PC-3 (cell line): ENCODE measurements around the gene SLC35E4. TPM values are rescaled to one million over a fixed set of nuclear protein-coding genes. Genes with fewer than 3 reads are reported as not detected.

Experiments used
- ATAC-seq: fragments of 200-7000 bp; cut with Tn5 transposase; 2 replicates; pipeline ENCODE4 v1.9.1; 2020; ENCODE audit warnings: mild to moderate bottlenecking, moderate library complexity
- BruUV-seq: library from RNA; stranded (reverse); fragments of 400-500 nt; replicated peaks from 2 replicates; lab custom pipeline; 2021; lab: Mats Ljungman, UMichigan
- CTCF ChIA-PET: fragments of 300-600 bp; sonication (Branson Sonifier 250); formaldehyde crosslinking; loops from one replicate; lab custom pipeline; 2022; ENCODE audit warnings: antibody characterized with exemption; lab: Charles Lee
- POLR2A ChIA-PET: fragments of 300-600 bp; sonication (Branson Sonifier 250); formaldehyde crosslinking; loops from one replicate; lab custom pipeline; 2022; ENCODE audit warnings: antibody characterized with exemption; ENCODE audit not compliant: unreplicated experiment; lab: Charles Lee
- DNase-seq: peaks from one replicate; pipeline ENCODE4 v3.0.0-alpha.2; 2015
- H2AFZ ChIP-seq: fragments of 300-600 bp; sonication (generic); 2 replicates; pipeline ENCODE4 v1.6.0; 2016; ENCODE audit warnings: antibody characterized with exemption, low read length
- H3F3A ChIP-seq: fragments of 300-600 bp; sonication (generic); one replicate; pipeline ENCODE4 v1.6.0; 2017; ENCODE audit warnings: antibody characterized with exemption, low read length, control low read depth, mild to moderate bottlenecking; ENCODE audit not compliant: unreplicated experiment
- H3K27ac ChIP-seq: fragments of 300-600 bp; sonication (generic); 2 replicates; pipeline ENCODE4 v1.5.1; 2016; ENCODE audit warnings: mild to moderate bottlenecking, low read length
- H3K27me3 ChIP-seq: fragments of 300-600 bp; sonication (generic); 2 replicates; pipeline ENCODE4 v1.6.1; 2016; ENCODE audit warnings: low read length, mixed read lengths
- H3K36me3 ChIP-seq: fragments of 300-600 bp; sonication (generic); 2 replicates; pipeline ENCODE4 v1.6.1; 2016; ENCODE audit warnings: low read depth, mixed run types, low read length, mixed read lengths
- H3K4me1 ChIP-seq: fragments of 300-600 bp; sonication (generic); 2 replicates; pipeline ENCODE4 v1.5.1; 2016; ENCODE audit warnings: low read length; ENCODE audit not compliant: insufficient read depth
- H3K4me2 ChIP-seq: fragments of 300-600 bp; sonication (generic); 2 replicates; pipeline ENCODE4 v1.6.0; 2016; ENCODE audit warnings: low read length
- H3K4me3 ChIP-seq: fragments of 300-600 bp; sonication (generic); 2 replicates; pipeline ENCODE4 v1.5.1; 2016; ENCODE audit warnings: mild to moderate bottlenecking, low read length, mixed read lengths
- H3K79me2 ChIP-seq: fragments of 300-600 bp; sonication (generic); 2 replicates; pipeline ENCODE4 v1.6.1; 2017; ENCODE audit warnings: low read length, mixed read lengths
- H3K9ac ChIP-seq: fragments of 300-600 bp; sonication (generic); 2 replicates; pipeline ENCODE4 v1.6.0; 2016; ENCODE audit warnings: mild to moderate bottlenecking, low read length
- H3K9me2 ChIP-seq: fragments of 300-600 bp; sonication (generic); replicated peaks from 2 replicates; pipeline ENCODE4 v1.6.1; 2016; ENCODE audit warnings: mixed run types, low read length, mixed read lengths
- H3K9me3 ChIP-seq: fragments of 300-600 bp; sonication (generic); 2 replicates; pipeline ENCODE4 v1.6.1; 2016; ENCODE audit warnings: low read length, mixed read lengths
- H4K20me1 ChIP-seq: fragments of 300-600 bp; sonication (generic); 2 replicates; pipeline ENCODE4 v1.6.1; 2016; ENCODE audit warnings: low read length, mixed read lengths
- EZH2 ChIP-seq: fragments of 300-600 bp; sonication (generic); IDR thresholded peaks from one replicate; pipeline ENCODE4 v1.6.1; 2017; ENCODE audit warnings: antibody characterized with exemption, mild to moderate bottlenecking, low read length; ENCODE audit not compliant: unreplicated experiment
- EZH2phosphoT487 ChIP-seq: fragments of 300-600 bp; sonication (generic); IDR thresholded peaks from 2 replicates; pipeline ENCODE4 v1.6.1; 2018; ENCODE audit warnings: mild to moderate bottlenecking, antibody characterized with exemption, low read length, borderline replicate concordance
- intact Hi-C: fragments of 100-400 bp; cut with micrococcal nuclease; formaldehyde crosslinking; loops from 2 replicates; pipeline ENCODE4 v1.9.0; 2023
- total RNA-seq: library from RNA; depleted of rRNA; stranded (reverse); fragments of >200 nt; gene quantifications from 2 replicates; pipeline ENCODE4 v1.2.3, GENCODE V29; 2014
- TF ChIP-seq, protein P1 (sequence below): fragments of 300-600 bp; sonication (generic); conservative IDR thresholded peaks from 2 replicates; pipeline ENCODE4 v1.5.1; 2017; ENCODE audit warnings: antibody characterized with exemption, low read depth, mild to moderate bottlenecking, low read length

The SLC35E4 gene
- total RNA-seq, 1 experiment from 2014 or later = 16.8 TPM

GRCh38 chr22:30671071-30671470 is 35.5 kb downstream of the SLC35E4 start:
- Histone ChIP-seq H3K9me3 (no peaks in the 10 kb centered on the region), H2AFZ (no peak overlapping the region), H3K4me1 (peaks cover 13% of the 10 kb centered on the region; the same call in 1 of the 2 replicates), H3K79me2 (no peaks in the 10 kb centered on the region), H3K36me3 (no peaks in the 10 kb centered on the region), H3K9me2 (no peaks in the 10 kb centered on the region), H3F3A (no peaks in the 10 kb centered on the region), H3K4me3 (no peak overlapping the region), H3K27ac (no peak overlapping the region), H4K20me1 (no peaks in the 10 kb centered on the region), H3K9ac (no peak overlapping the region), H3K27me3 (no peaks in the 10 kb centered on the region), H3K4me2 (no peak overlapping the region)
- ChIA-PET POLR2A (interaction anchor here (0.7 kb wide), 1 partner anchor 72 kb away, joined by 7 read pairs; no protein-coding TSS in a partner anchor), CTCF (no interaction called here)
- intact Hi-C loops = no loop called here
- TF ChIP-seq, protein P1, sequence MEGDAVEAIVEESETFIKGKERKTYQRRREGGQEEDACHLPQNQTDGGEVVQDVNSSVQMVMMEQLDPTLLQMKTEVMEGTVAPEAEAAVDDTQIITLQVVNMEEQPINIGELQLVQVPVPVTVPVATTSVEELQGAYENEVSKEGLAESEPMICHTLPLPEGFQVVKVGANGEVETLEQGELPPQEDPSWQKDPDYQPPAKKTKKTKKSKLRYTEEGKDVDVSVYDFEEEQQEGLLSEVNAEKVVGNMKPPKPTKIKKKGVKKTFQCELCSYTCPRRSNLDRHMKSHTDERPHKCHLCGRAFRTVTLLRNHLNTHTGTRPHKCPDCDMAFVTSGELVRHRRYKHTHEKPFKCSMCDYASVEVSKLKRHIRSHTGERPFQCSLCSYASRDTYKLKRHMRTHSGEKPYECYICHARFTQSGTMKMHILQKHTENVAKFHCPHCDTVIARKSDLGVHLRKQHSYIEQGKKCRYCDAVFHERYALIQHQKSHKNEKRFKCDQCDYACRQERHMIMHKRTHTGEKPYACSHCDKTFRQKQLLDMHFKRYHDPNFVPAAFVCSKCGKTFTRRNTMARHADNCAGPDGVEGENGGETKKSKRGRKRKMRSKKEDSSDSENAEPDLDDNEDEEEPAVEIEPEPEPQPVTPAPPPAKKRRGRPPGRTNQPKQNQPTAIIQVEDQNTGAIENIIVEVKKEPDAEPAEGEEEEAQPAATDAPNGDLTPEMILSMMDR = no peak
- TF ChIP-seq EZH2 (no peak), EZH2phosphoT487 (no peak)
- ATAC-seq = no peak
- no TSS peak for BruUV-seq
- no peak for DNase-seq

DNA sequence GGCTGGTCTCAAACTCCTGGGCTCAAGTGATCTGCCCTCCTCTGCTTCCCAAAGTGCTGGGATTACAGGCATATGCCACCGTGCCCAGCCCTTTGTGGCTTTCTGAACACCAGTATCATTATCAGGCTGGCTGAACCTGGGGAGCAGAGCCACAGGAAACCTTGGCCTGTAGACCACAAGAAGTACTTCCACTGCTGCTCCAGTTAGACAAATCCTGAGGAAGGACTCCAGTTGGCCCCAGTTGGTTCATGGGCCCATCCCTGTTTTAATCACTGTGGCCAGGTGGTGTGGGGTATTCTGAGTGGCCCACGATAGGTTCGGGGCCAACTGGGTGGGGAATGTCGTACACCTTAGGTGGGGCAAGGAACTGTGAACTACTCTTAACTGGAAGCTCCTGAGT is 37.6 kb downstream of the SLC35E4 start:
- DNase-seq (no peak), ATAC-seq (no peak)
- TF ChIP-seq, protein P1 = no peak
- TF ChIP-seq EZH2phosphoT487 = no peak
- no peak for TF ChIP-seq EZH2
- ChIA-PET CTCF (no interaction called here), POLR2A (no interaction called here)
- Histone ChIP-seq H4K20me1 (no peaks in the 10 kb centered on the region), H3K4me2 (no peak overlapping the region), H3F3A (no peaks in the 10 kb centered on the region), H3K4me1 (peaks cover 3% of the 10 kb centered on the region; the same call in 1 of the 2 replicates), H3K27ac (no peak overlapping the region), H3K9me2 (no peaks in the 10 kb centered on the region), H2AFZ (no peak overlapping the region), H3K9ac (no peak overlapping the region), H3K36me3 (no peaks in the 10 kb centered on the region), H3K79me2 (no peaks in the 10 kb centered on the region), H3K9me3 (no peaks in the 10 kb centered on the region), H3K27me3 (no peaks in the 10 kb centered on the region), H3K4me3 (no peak overlapping the region)
- intact Hi-C loops = no loop called here
- BruUV-seq = no TSS peak

- ChIA-PET POLR2A (no interaction called here), CTCF (no interaction called here)
- H3K9me2 ChIP-seq = no peaks in the 10 kb centered on the region
- no peaks in the 10 kb centered on the region for H3K9me3 ChIP-seq
- H3K4me3 ChIP-seq = no peak overlapping the region
- DNase-seq = no peak
- no peaks in the 10 kb centered on the region for H4K20me1 ChIP-seq
- BruUV-seq = no TSS peak
- no peak overlapping the region for H3K27ac ChIP-seq
- H3K79me2 ChIP-seq = no peaks in the 10 kb centered on the region
- no peak overlapping the region for H3K9ac ChIP-seq
- TF ChIP-seq EZH2 = no peak
- no peak for TF ChIP-seq EZH2phosphoT487
- TF ChIP-seq, protein P1 = no peak
- H3K27me3 ChIP-seq = no peaks in the 10 kb centered on the region
- intact Hi-C loops = no loop called here
- H3K4me2 ChIP-seq = no peak overlapping the region
- no peak for ATAC-seq
- no peak overlapping the region for H2AFZ ChIP-seq
- no peaks in the 10 kb centered on the region for H3K4me1 ChIP-seq
- H3F3A ChIP-seq = no peaks in the 10 kb centered on the region
- no peaks in the 10 kb centered on the region for H3K36me3 ChIP-seq
These were observed 38.9 kb downstream of the SLC35E4 start for GRCh38 chr22:30674482-30674881.
